T-cell (primary cell): ENCODE data around the gene KLK5. TPM values are rescaled to one million over a fixed set of nuclear protein-coding genes. Genes with fewer than 3 reads are reported as not detected.

Experiments used
- ATAC-seq, 4 experiments: fragments of 200-7000 bp in 3 of 4; fragments of 150-1000 bp in 1 of 4; cut with Tn5 transposase; replicated peaks in 1 of 4; 1 replicate in 3 of 4; 2 replicates in 1 of 4; pipeline ENCODE4 v1.10.0; 2021; ENCODE audit warnings: moderate library complexity in 3 of 4, mild to moderate bottlenecking in 2 of 4, moderate number of reproducible peaks in 1 of 4
- CTCF ChIA-PET, 2 donors: fragments of 300-600 bp; sonication (Branson Sonifier 250); formaldehyde crosslinking; loops; one replicate each; lab custom pipeline; 2022; ENCODE audit warnings: antibody characterized with exemption in 2 of 2; lab: Charles Lee
- POLR2A ChIA-PET, 2 donors: fragments of 300-600 bp; sonication (Branson Sonifier 250); formaldehyde crosslinking; loops; one replicate each; lab custom pipeline; 2022; ENCODE audit warnings: antibody characterized with exemption in 2 of 2; lab: Charles Lee
- DNase-seq, 35 experiments: peaks; one replicate each; pipeline versions ENCODE4 v3.0.0 to v3.0.0-alpha.2; 2013 to 2023
- H3K27ac ChIP-seq: one replicate; pipeline ENCODE4 v1.5.1; 2013; ENCODE audit warnings: low read length
- H3K27me3 ChIP-seq, 2 experiments: replicated peaks in 1 of 2; 1 replicate in 1 of 2; 2 replicates in 1 of 2; pipeline versions ENCODE4 v1.6.1 to v1.7.0; 2013; ENCODE audit warnings: low read length in 1 of 2, mixed read lengths in 1 of 2; ENCODE audit not compliant: control insufficient read depth in 2 of 2, insufficient read depth in 2 of 2; ENCODE audit errors: extremely low read depth in 1 of 2
- H3K36me3 ChIP-seq, 2 donors: 1 replicate in 1 of 2; 2 replicates in 1 of 2; pipeline versions ENCODE4 v1.6.1 to v1.7.0; 2013; ENCODE audit warnings: low read length in 1 of 2; ENCODE audit not compliant: control insufficient read depth in 2 of 2, insufficient read depth in 1 of 2; ENCODE audit errors: extremely low read depth in 1 of 2
- H3K4me1 ChIP-seq, 2 experiments: 1 replicate in 1 of 2; 2 replicates in 1 of 2; pipeline versions ENCODE4 v1.6.1 to v1.7.0; 2013; ENCODE audit warnings: low read length in 2 of 2, mixed read lengths in 1 of 2; ENCODE audit not compliant: insufficient read depth in 2 of 2, control insufficient read depth in 1 of 2; ENCODE audit errors: extremely low read depth in 1 of 2
- H3K4me3 ChIP-seq, 2 donors: 1 replicate in 1 of 2; 2 replicates in 1 of 2; pipeline versions ENCODE4 v1.5.1 to v1.7.0; 2013; ENCODE audit warnings: mild to moderate bottlenecking in 2 of 2, low read length in 1 of 2, moderate library complexity in 1 of 2; ENCODE audit not compliant: control insufficient read depth in 1 of 2; ENCODE audit errors: extremely low read depth in 1 of 2
- H3K9me3 ChIP-seq: 2 replicates; pipeline ENCODE4 v1.7.0; 2013
- H3K27ac Mint-ChIP-seq, 2 donors: one replicate each; pipeline ENCODE4 v1.8.0; 2020 to 2021; ENCODE audit warnings: mild to moderate bottlenecking in 2 of 2, mixed read lengths in 2 of 2
- H3K27me3 Mint-ChIP-seq, 2 donors: one replicate each; pipeline ENCODE4 v1.8.0; 2021 to 2022; ENCODE audit warnings: mixed read lengths in 2 of 2
- H3K36me3 Mint-ChIP-seq: one replicate; pipeline ENCODE4 v1.8.0; 2021; ENCODE audit warnings: mixed read lengths
- H3K4me1 Mint-ChIP-seq, 3 donors: one replicate each; pipeline ENCODE4 v1.8.0; 2020 to 2022; ENCODE audit warnings: mixed read lengths in 3 of 3, mild to moderate bottlenecking in 1 of 3
- H3K4me3 Mint-ChIP-seq, 3 donors: one replicate each; pipeline ENCODE4 v1.8.0; 2020 to 2022; ENCODE audit warnings: mild to moderate bottlenecking in 3 of 3, mixed read lengths in 3 of 3, moderate library complexity in 3 of 3
- H3K9me3 Mint-ChIP-seq, 3 donors: one replicate each; pipeline ENCODE4 v1.8.0; 2020 to 2022; ENCODE audit warnings: mixed read lengths in 3 of 3
- WGBS: methylation state at CpG from one replicate; pipeline ENCODE4 v1.1.5; 2013; ENCODE audit warnings: missing lambda C conversion rate; ENCODE audit not compliant: insufficient coverage; 5-methylcytosine and 5-hydroxymethylcytosine counted together
- total RNA-seq, 35 experiments: library from RNA in 6 of 35; stranded (reverse) in 6 of 35; fragments of 120-200 nt in 1 of 35; gene quantifications; one replicate each; pipeline versions ENCODE4 v1.2.1 to v1.2.4 and lab custom pipeline; 2013 to 2026

The KLK5 gene
- total RNA-seq, 5 donors from 2014 or later (not counting 1 experiment from before 2014, with no cell fraction given): not detected

GRCh38 chr19:50947123-50947522 lies 5.7 kb downstream of the KLK5 start:
- H3K27me3 Mint-ChIP-seq: peaks cover 36 to 44% of the 10 kb centered on the region in 2 donors
- peaks cover 0 to 5% (median 2%) of the 10 kb centered on the region in 3 donors for H3K9me3 Mint-ChIP-seq
- CTCF ChIA-PET: interaction anchor here in 1 of 2 donors (0.7 kb wide), 1 partner anchor 84 kb away, joined by 9 read pairs; no protein-coding TSS in a partner anchor
- ATAC-seq (no peak), DNase-seq (no peak)
- no peaks in the 10 kb centered on the region for H3K4me1 Mint-ChIP-seq
- H3K36me3 Mint-ChIP-seq: no peaks in the 10 kb centered on the region
- H3K36me3 ChIP-seq: no peaks in the 10 kb centered on the region
- POLR2A ChIA-PET: no interaction called here
- no peaks in the 10 kb centered on the region for H3K4me1 ChIP-seq
- H3K4me3 Mint-ChIP-seq: no peak overlapping the region
- H3K9me3 ChIP-seq: no peaks in the 10 kb centered on the region
- 53% methylated on average over 4 of the region's 4 CpGs for WGBS
- no peak overlapping the region for H3K27ac ChIP-seq
- H3K27ac Mint-ChIP-seq: no peak overlapping the region
- H3K4me3 ChIP-seq: no peak overlapping the region
- H3K27me3 ChIP-seq: peaks cover under 1 to 16% of the 10 kb centered on the region in 2 experiments

GRCh38 chr19:50944795-50945194 lies 8.0 kb downstream of the KLK5 start:
- H3K27me3 Mint-ChIP-seq: peaks cover 36 to 45% of the 10 kb centered on the region in 2 donors
- H3K27ac Mint-ChIP-seq: no peak overlapping the region
- peaks cover 0 to 5% (median 0%) of the 10 kb centered on the region in 3 donors for H3K9me3 Mint-ChIP-seq
- H3K4me1 Mint-ChIP-seq: no peaks in the 10 kb centered on the region
- H3K9me3 ChIP-seq: no peaks in the 10 kb centered on the region
- no peak overlapping the region for H3K27ac ChIP-seq
- POLR2A ChIA-PET: no interaction called here
- H3K36me3 ChIP-seq: no peaks in the 10 kb centered on the region
- H3K4me1 ChIP-seq: no peaks in the 10 kb centered on the region
- ATAC-seq (no peak), DNase-seq (no peak)
- H3K27me3 ChIP-seq: peaks cover 0 to 10% of the 10 kb centered on the region in 2 experiments
- WGBS: 70% methylated on average over 3 of the region's 4 CpGs
- no peaks in the 10 kb centered on the region for H3K36me3 Mint-ChIP-seq
- CTCF ChIA-PET: no interaction called here
- H3K4me3 Mint-ChIP-seq: no peak overlapping the region
- no peak overlapping the region for H3K4me3 ChIP-seq

GRCh38 chr19:50943074-50943828 lies 9.6 kb downstream of the KLK5 start:
- no peaks in the 10 kb centered on the region for H3K36me3 Mint-ChIP-seq
- peaks cover 38 to 41% of the 10 kb centered on the region in 2 donors for H3K27me3 Mint-ChIP-seq
- ATAC-seq: no peak
- ChIA-PET CTCF (no interaction called here), POLR2A (no interaction called here)
- H3K9me3 Mint-ChIP-seq: peaks cover 0 to 7% (median 5%) of the 10 kb centered on the region in 3 donors
- Histone ChIP-seq H3K9me3 (no peaks in the 10 kb centered on the region), H3K27me3 (peaks cover 0 to 9% of the 10 kb centered on the region in 2 experiments), H3K4me1 (no peaks in the 10 kb centered on the region), H3K27ac (no peak overlapping the region), H3K4me3 (no peak overlapping the region), H3K36me3 (no peaks in the 10 kb centered on the region)
- DNase-seq: no peak
- H3K4me3 Mint-ChIP-seq: no peak overlapping the region
- 73% methylated on average over 5 of the region's 10 CpGs for WGBS
- H3K27ac Mint-ChIP-seq: no peak overlapping the region
- no peaks in the 10 kb centered on the region for H3K4me1 Mint-ChIP-seq

GRCh38 chr19:50939596-50939995 lies 13.2 kb downstream of the KLK5 start:
- ATAC-seq: no peak
- peaks cover 35 to 42% of the 10 kb centered on the region in 2 donors for H3K27me3 Mint-ChIP-seq

GRCh38 chr19:50933640-50934039 lies 19.2 kb downstream of the KLK5 start:
- H3K4me1 ChIP-seq: no peaks in the 10 kb centered on the region
- H3K36me3 Mint-ChIP-seq: no peaks in the 10 kb centered on the region
- CTCF ChIA-PET: no interaction called here
- no peak for ATAC-seq
- no peak overlapping the region for H3K4me3 ChIP-seq
- H3K27me3 ChIP-seq: peaks cover 2 to 21% of the 10 kb centered on the region in 2 experiments
- no peak overlapping the region for H3K27ac Mint-ChIP-seq
- no peaks in the 10 kb centered on the region for H3K9me3 Mint-ChIP-seq
- no peak overlapping the region for H3K4me3 Mint-ChIP-seq
- peaks cover 28 to 45% of the 10 kb centered on the region in 2 donors for H3K27me3 Mint-ChIP-seq
- DNase-seq: no peak
- no peaks in the 10 kb centered on the region for H3K9me3 ChIP-seq
- WGBS: 76% methylated on average over 3 of the region's 8 CpGs
- H3K4me1 Mint-ChIP-seq: peaks cover 0 to 3% (median 2%) of the 10 kb centered on the region in 3 donors
- H3K36me3 ChIP-seq: no peaks in the 10 kb centered on the region
- POLR2A ChIA-PET: no interaction called here
- H3K27ac ChIP-seq: no peak overlapping the region

More at GRCh38 chr19:50939596-50939995, 13.2 kb downstream of the KLK5 start:
- H3K27ac ChIP-seq: no peak overlapping the region
- no peaks in the 10 kb centered on the region for H3K4me1 ChIP-seq
- Mint-ChIP-seq H3K4me3 (no peak overlapping the region), H3K9me3 (peaks cover 0 to 7% (median 5%) of the 10 kb centered on the region in 3 donors), H3K36me3 (no peaks in the 10 kb centered on the region), H3K4me1 (no peaks in the 10 kb centered on the region), H3K27ac (no peak overlapping the region)
- POLR2A ChIA-PET: no interaction called here
- CTCF ChIA-PET: no interaction called here
- no CpG with 5 or more reads among the region's 2 CpGs for WGBS
- H3K36me3 ChIP-seq: no peaks in the 10 kb centered on the region
- no peak overlapping the region for H3K4me3 ChIP-seq
- no peak for DNase-seq
- H3K9me3 ChIP-seq: no peaks in the 10 kb centered on the region
- H3K27me3 ChIP-seq: peaks cover 2 to 8% of the 10 kb centered on the region in 2 experiments

GRCh38 chr19:50932690-50933083 lies 20.2 kb downstream of the KLK5 start:
- whole genome bisulfite sequencing: no CpG with 5 or more reads among the region's 4 CpGs
- no peak overlapping the region for H3K27ac Mint-ChIP-seq
- peaks cover 32 to 50% of the 10 kb centered on the region in 2 donors for H3K27me3 Mint-ChIP-seq

More at GRCh38 chr19:50932690-50933083, 20.2 kb downstream of the KLK5 start:
- no peaks in the 10 kb centered on the region for H3K9me3 ChIP-seq
- H3K4me3 Mint-ChIP-seq: no peak overlapping the region
- no peak overlapping the region for H3K27ac ChIP-seq
- H3K36me3 Mint-ChIP-seq: no peaks in the 10 kb centered on the region
- POLR2A ChIA-PET: no interaction called here
- no peaks in the 10 kb centered on the region for H3K9me3 Mint-ChIP-seq
- no peak for ATAC-seq
- no peak overlapping the region for H3K4me3 ChIP-seq
- H3K36me3 ChIP-seq: no peaks in the 10 kb centered on the region
- H3K27me3 ChIP-seq: peaks cover 2 to 24% of the 10 kb centered on the region in 2 experiments
- peaks cover 0 to 3% (median 2%) of the 10 kb centered on the region in 3 donors for H3K4me1 Mint-ChIP-seq
- no peaks in the 10 kb centered on the region for H3K4me1 ChIP-seq
- DNase-seq: no peak
- CTCF ChIA-PET: interaction anchor here in 1 of 2 donors (0.6 to 0.8 kb wide), 2 partner anchors 9 to 11 kb away, joined by 4 to 5 read pairs; no protein-coding TSS in a partner anchor
